HFFc6 (cell line): ENCODE measurements around the gene KDM4C. TPM values are rescaled to one million over a fixed set of nuclear protein-coding genes. Genes with fewer than 3 reads are reported as not detected.

Experiments
- DNase-seq: peaks from one replicate; pipeline ENCODE4 v3.0.0-alpha.2; 2018
- H3K27ac Mint-ChIP-seq: 2 replicates; pipeline ENCODE4 v1.8.0; 2020; ENCODE audit warnings: mild to moderate bottlenecking, mixed read lengths
- H3K27me3 Mint-ChIP-seq: 2 replicates; pipeline ENCODE4 v1.8.0; 2021; ENCODE audit warnings: mild to moderate bottlenecking, moderate library complexity, mixed read lengths; ENCODE audit not compliant: insufficient read depth
- H3K36me3 Mint-ChIP-seq: 2 replicates; pipeline ENCODE4 v1.8.0; 2021; ENCODE audit warnings: low read depth, mixed read lengths
- H3K4me1 Mint-ChIP-seq: 2 replicates; pipeline ENCODE4 v1.8.0; 2020; ENCODE audit warnings: low read depth, mixed read lengths
- H3K4me3 Mint-ChIP-seq: 2 replicates; pipeline ENCODE4 v1.8.0; 2020; ENCODE audit warnings: mild to moderate bottlenecking, moderate library complexity, mixed read lengths
- H3K9me3 Mint-ChIP-seq: 2 replicates; pipeline ENCODE4 v1.8.0; 2020; ENCODE audit warnings: mild to moderate bottlenecking, mixed read lengths
- total RNA-seq, 6 experiments: library from RNA; stranded (reverse); fragmentation: NEBNext Ultra II Directional; extraction: Animal tissue kit (Norgen Biotek cat#: 25700); gene quantifications; 2 replicates in 1 of 6; 3 replicates in 5 of 6; pipeline ENCODE4 v1.2.3, GENCODE V29; 2021
- TF ChIP-seq, protein P1 (sequence below): fragments of 200-600 bp; sonication (generic); IDR thresholded peaks from 2 replicates; pipeline ENCODE4 v1.5.0; 2021; ENCODE audit warnings: antibody characterized with exemption, mild to moderate bottlenecking

Gene KDM4C
- total RNA-seq, 6 experiments from 2014 or later = 9.1 to 12.0 (median 11.1) TPM

DNA sequence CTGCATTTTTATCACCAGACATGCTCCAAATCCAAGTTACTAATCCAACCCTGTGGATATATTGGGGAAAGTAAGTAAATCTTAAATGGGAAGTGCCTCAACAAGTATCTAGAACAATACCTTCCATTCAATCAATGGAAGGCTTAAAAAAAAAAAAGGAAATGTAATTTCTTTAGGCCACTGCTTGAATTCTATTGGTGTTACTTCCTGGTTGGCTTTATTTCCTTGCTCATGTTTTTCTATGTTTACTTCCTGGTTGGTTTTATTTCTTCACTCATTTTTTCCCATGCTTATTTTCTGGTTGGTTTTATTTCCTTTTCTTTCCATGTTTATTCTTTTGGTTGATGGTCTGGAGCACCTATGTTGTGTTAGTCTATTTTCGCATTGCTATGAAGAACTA, 363.9 kb downstream of the KDM4C start:
- no peak for DNase-seq
- Mint-ChIP-seq H3K9me3 (no peaks in the 10 kb centered on the region), H3K27ac (no peak overlapping the region), H3K27me3 (no peaks in the 10 kb centered on the region), H3K36me3 (no peaks in the 10 kb centered on the region), H3K4me3 (no peak overlapping the region), H3K4me1 (peaks cover 7% of the 10 kb centered on the region)
- TF ChIP-seq, protein P1, sequence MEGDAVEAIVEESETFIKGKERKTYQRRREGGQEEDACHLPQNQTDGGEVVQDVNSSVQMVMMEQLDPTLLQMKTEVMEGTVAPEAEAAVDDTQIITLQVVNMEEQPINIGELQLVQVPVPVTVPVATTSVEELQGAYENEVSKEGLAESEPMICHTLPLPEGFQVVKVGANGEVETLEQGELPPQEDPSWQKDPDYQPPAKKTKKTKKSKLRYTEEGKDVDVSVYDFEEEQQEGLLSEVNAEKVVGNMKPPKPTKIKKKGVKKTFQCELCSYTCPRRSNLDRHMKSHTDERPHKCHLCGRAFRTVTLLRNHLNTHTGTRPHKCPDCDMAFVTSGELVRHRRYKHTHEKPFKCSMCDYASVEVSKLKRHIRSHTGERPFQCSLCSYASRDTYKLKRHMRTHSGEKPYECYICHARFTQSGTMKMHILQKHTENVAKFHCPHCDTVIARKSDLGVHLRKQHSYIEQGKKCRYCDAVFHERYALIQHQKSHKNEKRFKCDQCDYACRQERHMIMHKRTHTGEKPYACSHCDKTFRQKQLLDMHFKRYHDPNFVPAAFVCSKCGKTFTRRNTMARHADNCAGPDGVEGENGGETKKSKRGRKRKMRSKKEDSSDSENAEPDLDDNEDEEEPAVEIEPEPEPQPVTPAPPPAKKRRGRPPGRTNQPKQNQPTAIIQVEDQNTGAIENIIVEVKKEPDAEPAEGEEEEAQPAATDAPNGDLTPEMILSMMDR = no peak

DNA sequence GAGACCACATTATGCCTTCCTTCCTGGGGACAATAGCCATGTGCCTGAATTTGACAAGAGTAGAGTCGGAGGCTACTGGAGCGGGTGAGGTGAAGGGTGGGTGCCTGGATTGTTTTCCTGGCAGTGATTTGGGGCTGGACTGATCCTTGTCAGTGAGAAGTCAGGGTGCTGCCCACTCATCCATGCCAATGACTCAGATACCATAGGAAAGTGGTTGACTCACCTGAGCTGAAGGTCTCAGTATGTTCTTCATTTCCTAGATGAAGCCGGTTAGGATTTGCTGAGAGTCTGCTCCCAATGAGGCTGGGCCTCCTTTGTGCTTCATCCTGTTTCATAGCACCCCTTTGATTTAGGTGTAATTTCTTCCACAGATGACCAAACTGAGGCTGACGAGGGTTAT, 366.0 kb downstream of the KDM4C start:
- no peak overlapping the region for H3K4me3 Mint-ChIP-seq
- no peak overlapping the region for H3K27ac Mint-ChIP-seq
- no peaks in the 10 kb centered on the region for H3K9me3 Mint-ChIP-seq
- no peaks in the 10 kb centered on the region for H3K36me3 Mint-ChIP-seq
- TF ChIP-seq, protein P1 = no peak
- no peaks in the 10 kb centered on the region; the same call in 1 of the 2 replicates for H3K4me1 Mint-ChIP-seq
- no peak for DNase-seq
- H3K27me3 Mint-ChIP-seq = no peaks in the 10 kb centered on the region

DNA sequence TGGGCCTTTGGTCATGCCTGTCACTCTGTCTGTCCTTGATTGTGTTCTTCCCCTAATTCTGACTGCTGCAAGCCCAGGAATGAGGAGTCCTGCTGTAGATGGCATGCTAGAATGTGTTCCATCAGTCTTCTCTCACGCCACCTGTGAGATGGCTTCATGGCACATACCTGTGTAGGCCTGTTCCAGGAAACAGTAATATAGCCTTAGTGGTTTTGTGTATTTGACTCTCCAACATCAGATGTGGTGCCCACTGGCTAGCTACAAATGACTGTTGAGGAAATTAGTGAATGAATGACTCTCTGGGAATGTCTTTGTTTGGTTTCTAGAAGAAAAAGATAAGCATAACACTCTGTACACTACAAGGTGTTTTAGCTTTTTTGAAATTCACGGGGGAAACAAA, 367.5 kb downstream of the KDM4C start:
- TF ChIP-seq, protein P1 = no peak
- Mint-ChIP-seq H3K4me3 (no peak overlapping the region), H3K27me3 (no peaks in the 10 kb centered on the region), H3K9me3 (no peaks in the 10 kb centered on the region), H3K4me1 (peaks cover 7% of the 10 kb centered on the region; the same call in 1 of the 2 replicates), H3K36me3 (no peaks in the 10 kb centered on the region), H3K27ac (no peak overlapping the region)
- DNase-seq = no peak

DNA sequence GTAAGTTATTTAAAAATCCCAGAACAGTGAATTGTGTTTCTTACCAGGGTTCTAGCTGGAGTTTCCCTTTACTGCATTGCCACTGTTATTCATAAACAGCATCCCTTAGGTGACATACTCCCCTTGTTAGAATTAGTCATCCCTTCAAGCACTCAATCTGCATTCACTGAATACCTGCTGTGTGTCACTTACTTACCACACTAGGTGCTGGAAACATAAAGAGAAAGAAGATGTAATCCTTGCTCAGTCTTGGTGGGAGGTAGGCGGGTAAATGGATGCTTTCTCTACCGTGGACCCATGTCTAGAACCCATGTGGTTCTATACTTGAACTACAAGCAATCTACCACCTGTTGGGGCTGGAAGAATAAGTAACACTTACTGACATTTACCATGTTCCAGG, 371.6 kb downstream of the KDM4C start:
- no peak for DNase-seq
- TF ChIP-seq, protein P1 = no peak
- Mint-ChIP-seq H3K9me3 (no peaks in the 10 kb centered on the region), H3K27me3 (no peaks in the 10 kb centered on the region), H3K4me3 (no peak overlapping the region), H3K4me1 (peaks cover 7% of the 10 kb centered on the region; the same call in 1 of the 2 replicates), H3K27ac (no peak overlapping the region), H3K36me3 (no peaks in the 10 kb centered on the region)

DNA sequence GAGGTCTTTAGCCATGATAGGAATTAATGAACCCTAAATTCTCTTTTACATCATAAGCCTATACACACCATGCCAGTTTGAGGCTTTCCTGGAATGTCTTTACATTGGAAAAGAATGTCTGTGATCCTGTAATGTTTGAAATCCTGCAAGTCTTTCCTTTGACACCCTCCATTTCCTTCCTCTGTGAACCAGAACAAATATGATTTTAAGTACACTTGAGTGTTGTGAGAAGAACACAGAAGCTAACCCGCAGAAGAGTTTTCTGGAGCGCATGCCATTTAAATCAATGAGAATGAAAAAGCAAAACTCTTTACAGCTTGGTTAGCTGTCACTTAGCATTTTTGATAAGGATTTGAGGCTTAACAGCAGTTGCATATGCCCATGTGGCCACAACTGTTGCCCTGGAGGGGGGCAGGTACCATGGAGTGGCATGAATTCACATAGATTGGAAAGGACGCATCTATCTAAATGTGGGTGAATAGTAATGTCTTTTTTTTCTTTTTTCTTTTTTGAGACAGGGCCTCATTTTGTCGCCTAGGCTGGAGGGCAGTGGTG, 372.6 kb downstream of the KDM4C start:
- Mint-ChIP-seq H3K36me3 (0 out of 2 replicates have a peak, but pooled peaks cover 4% of the 10 kb centered on the region), H3K4me1 (peaks cover 7% of the 10 kb centered on the region; the same call in 1 of the 2 replicates), H3K27ac (no peak overlapping the region)

More for the DNA sequence above, 372.6 kb downstream of the KDM4C start:
- TF ChIP-seq, protein P1 = no peak
- no peaks in the 10 kb centered on the region for H3K9me3 Mint-ChIP-seq
- DNase-seq = no peak
- no peaks in the 10 kb centered on the region; the same call in 1 of the 2 replicates for H3K27me3 Mint-ChIP-seq
- H3K4me3 Mint-ChIP-seq = no peak overlapping the region
